ENCODE measurements around the gene ETV1.

ETV1 gene

DNA sequence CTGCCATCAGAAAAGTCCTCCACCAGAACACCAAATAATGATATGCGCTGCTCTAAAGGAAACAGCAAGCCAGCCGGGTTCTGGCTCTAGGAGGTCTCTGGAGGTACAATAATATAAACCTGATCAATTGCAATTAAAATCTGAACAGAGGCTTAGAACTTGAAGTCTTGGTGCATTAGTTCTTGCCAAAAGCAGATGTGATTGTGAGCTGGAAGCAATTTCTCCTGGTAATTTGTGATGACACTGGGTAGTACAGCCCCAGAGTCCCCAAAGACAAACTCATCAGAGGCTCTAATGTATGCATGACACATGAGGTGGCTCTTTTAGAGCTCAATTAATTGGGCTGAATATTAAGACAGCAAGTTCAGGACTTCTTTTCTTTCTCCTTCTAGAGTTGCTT is 3.3 kb downstream of the ETV1 start:
- no peak for DNase-seq

GRCh38 chr7:13984831-13985685 is 4.4 kb downstream of the ETV1 start:
- DNase-seq: no peak

DNA sequence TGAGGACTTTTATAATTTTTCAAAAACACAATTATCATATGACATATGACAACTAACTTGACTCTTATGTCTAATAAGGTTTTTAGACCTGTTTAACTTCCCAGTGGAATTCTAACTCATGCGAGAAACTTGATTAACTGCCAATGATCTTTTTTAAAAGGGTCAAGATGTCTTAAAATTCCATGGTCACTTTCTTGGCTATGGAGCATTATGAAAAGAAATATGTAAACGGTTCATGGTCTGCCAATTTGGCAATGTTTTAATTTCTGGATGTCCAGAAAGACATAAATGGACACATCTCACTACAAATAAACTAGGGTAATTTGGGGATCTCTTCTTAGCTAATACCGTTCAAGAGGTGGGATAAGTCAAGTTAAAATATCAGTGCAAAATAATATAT is 5.4 kb downstream of the ETV1 start:
- DNase-seq: no peak

GRCh38 chr7:13982940-13983677 is 6.4 kb downstream of the ETV1 start:
- DNase-seq: no peak

DNA sequence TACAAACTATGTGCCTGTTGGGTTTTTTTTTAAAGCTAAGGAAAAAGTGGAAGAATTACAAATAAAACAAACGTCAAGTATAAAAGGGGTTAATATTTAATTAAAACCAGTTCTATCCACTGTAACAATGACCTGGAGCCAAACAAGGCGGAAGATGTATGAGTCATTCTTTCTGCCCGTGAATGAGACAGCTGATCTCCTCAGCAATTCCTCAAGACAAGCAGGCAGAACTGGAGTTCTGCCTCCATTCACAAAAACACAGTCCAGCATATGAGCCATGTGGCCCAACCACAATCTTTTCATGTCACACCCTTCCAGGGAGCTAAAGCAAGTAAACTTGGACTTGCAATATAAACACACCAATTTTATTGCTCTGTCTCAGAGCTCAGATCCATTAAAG is 8.4 kb downstream of the ETV1 start:
- DNase-seq: no peak

- no peak for DNase-seq
These were observed 9.0 kb downstream of the ETV1 start for GRCh38 chr7:13980474-13980873.

GRCh38 chr7:13979671-13980435 is 9.6 kb downstream of the ETV1 start:
- no peak for DNase-seq

DNA sequence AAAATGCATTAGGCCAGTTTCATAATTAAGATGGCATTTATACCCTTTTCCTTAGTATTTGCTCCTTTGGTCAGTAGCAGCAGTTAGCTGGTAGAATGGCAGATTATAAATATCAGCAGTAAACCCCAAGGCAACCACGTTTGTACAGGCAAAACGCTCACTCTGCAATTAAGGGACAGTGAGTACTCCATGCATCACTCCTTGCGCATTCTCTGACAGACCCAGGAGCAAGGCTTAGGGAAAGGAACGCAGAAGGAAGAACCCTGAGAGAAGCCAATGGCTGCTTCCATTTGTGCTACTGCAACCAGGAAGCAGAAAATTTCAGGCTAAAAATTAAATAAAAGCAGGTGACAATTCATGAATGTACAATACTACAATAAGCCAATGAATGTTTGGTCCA is 12.9 kb downstream of the ETV1 start:
- DNase-seq: no peak

- DNase-seq: no peak
These were observed 24.4 kb downstream of the ETV1 start for GRCh38 chr7:13965077-13965476.

DNA sequence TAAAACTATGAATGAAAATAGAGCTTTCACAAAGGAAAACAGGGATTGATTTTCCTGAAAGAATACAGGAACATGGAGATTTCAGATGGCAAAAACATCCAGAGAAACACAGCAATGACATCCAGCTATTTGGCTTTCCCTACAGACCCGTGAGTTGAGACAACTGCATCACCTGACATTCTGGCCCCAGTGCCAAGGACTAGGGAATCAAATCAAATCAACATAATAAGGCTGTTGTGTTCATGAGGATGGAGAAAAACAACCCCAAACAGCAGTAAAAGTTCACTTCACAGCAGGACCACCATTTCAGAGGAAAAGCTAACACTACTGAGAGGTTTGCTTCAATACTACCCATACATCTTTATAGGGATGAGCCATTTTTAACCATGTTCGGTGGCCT is 25.5 kb downstream of the ETV1 start:
- no peak for DNase-seq

DNA sequence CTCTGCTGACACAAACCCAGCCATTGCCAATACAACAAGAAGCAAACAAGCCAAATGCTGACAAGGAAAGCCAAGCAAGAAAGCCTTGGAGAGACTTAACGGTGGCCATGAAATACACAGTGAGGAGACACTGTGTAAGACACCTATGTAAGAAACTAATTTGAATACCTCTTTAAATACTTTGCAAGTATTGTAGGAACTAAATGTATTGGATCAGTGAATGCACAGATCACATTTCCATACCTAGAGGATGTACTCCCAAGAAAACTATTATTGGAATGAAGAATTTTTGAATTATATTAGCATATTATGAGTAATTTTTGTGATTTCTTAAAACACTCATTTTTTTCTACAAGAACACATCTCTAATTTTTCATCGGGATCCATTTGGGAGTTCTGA is 34.0 kb downstream of the ETV1 start:
- no peak for DNase-seq

GRCh38 chr7:13953368-13953767 is 36.1 kb downstream of the ETV1 start:
- no peak for DNase-seq

GRCh38 chr7:13952921-13953320 is 36.5 kb downstream of the ETV1 start:
- no peak for DNase-seq

DNA sequence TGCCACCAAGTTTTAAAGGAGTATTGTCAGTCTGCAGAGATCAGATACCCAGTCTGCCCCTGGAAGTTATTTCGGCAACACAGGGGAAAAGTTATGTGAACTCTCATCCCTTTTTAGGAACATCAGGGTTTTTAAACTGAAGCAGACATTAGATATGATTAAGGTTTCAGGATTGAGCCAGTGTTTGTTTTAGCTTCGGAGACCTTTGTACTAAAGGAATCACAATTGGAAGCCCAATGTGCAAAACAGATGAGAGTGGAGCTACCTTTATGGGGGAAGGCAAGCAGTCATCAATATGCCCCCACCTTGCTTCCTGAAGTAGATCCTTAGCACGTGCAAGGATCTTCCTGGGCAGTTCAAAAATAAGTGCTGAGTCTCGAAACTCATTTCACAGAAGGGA is 39.5 kb downstream of the ETV1 start:
- no peak for DNase-seq

- DNase-seq: no peak
These were observed 40.0 kb downstream of the ETV1 start for GRCh38 chr7:13949445-13949844.

GRCh38 chr7:13948019-13948801 is 41.3 kb downstream of the ETV1 start:
- DNase-seq: no peak

GRCh38 chr7:13947535-13947934 is 41.9 kb downstream of the ETV1 start:
- no peak for DNase-seq

- DNase-seq: no peak
These were observed 43.3 kb downstream of the ETV1 start for GRCh38 chr7:13946181-13946580.

DNA sequence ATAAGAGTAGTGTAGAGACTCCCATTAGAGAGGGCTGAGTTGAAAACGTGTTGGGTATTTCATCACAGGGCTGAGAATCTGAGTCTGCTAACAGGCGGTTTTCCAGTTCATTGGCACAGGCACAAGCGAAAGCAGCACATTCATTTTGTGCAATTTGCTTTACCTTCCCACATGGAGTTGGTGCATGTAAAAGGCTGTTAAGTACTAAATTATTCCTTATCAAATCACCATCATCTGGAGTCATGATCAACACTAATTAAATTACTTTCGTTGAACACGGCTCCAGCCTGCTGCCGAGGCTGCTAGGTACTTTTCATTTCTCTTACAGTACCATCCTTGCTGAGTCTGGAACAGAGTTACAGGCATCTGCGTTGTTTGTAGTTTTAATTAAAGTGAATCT is 43.8 kb downstream of the ETV1 start:
- no peak for DNase-seq

- DNase-seq: no peak
These were observed 55.9 kb downstream of the ETV1 start for GRCh38 chr7:13933536-13933935.

DNA sequence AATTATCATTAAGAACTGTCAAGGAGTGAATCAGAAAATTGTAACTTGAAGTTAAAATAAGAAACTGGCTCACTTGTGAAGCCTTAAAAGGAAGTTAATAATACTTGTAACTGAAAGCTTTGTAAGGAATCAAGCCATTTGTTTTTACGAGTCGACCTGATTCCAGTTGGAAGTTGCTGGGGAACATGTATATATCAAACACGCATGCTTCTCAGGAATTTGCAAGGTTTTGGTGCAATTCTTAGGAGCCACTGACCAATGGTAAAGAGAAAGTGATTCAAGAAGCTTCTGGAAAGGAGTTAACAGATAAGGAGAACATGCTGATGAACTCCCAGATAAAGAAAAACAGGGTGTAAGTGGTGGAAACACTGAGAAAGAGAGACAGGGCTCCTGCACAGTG is 56.4 kb downstream of the ETV1 start:
- DNase-seq: no peak

DNA sequence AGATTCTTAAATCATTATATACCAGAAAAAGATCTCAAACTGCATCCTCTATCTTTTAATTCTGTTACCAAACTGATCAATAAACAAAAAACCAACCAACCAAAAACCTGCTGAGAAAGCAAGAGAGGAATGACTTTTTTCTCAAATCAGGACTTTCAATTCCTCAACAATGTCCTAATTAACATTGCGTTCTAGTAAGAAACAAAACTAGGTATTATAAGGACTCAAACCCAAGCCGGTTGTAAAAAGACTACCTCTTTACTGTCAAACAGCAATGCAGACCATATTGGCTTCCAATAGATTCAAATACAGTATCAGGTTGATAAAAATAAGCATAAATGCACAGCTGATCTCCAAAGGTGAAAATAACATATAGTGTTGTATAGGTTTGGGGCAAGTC is 57.3 kb downstream of the ETV1 start:
- no peak for DNase-seq

GRCh38 chr7:13921062-13921461 is 68.4 kb downstream of the ETV1 start:
- DNase-seq: no peak
